Breast epithelium (tissue), 4 donors: ENCODE results near the gene ZIM2. TPM values are rescaled to one million over a fixed set of nuclear protein-coding genes. Genes with fewer than 3 reads are reported as not detected.

ENCODE experiments used
- DNase-seq, 2 donors: peaks; one replicate each; pipeline ENCODE4 v3.0.0-alpha.2; 2019; ENCODE audit warnings: low spot score in 2 of 2
- H3K27ac ChIP-seq, 2 donors: fragments of 200-600 bp; sonication (generic) in 1 of 2; one replicate each; pipeline ENCODE4 v1.5.1; 2016 to 2019; ENCODE audit warnings: mild to moderate bottlenecking in 1 of 2
- H3K27me3 ChIP-seq, 2 donors: fragments of 200-600 bp; sonication (generic) in 1 of 2; one replicate each; pipeline versions ENCODE4 v1.5.1 to v1.6.0; 2017 to 2019; ENCODE audit warnings: control low read depth in 1 of 2, mild to moderate bottlenecking in 1 of 2
- H3K36me3 ChIP-seq: fragments of 200-600 bp; one replicate; pipeline ENCODE4 v1.5.1; 2019
- H3K4me1 ChIP-seq, 2 donors: fragments of 200-600 bp; sonication (generic); one replicate each; pipeline ENCODE4 v1.5.1; 2016 to 2019; ENCODE audit warnings: control low read depth in 1 of 2
- H3K4me3 ChIP-seq, 3 donors: fragments of 200-600 bp; sonication (generic); 1 replicate in 2 of 3; 2 replicates in 1 of 3; pipeline ENCODE4 v1.5.1; 2016 to 2019; ENCODE audit warnings: mild to moderate bottlenecking in 3 of 3, moderate library complexity in 2 of 3
- H3K9me3 ChIP-seq, 2 donors: fragments of 200-600 bp; sonication (generic) in 1 of 2; one replicate each; pipeline ENCODE4 v1.5.1; 2016 to 2019; ENCODE audit warnings: control low read depth in 1 of 2
- POLR2A ChIP-seq: fragments of 450-650 bp; IDR thresholded peaks from one replicate; pipeline ENCODE4 v1.6.1; 2016; ENCODE audit warnings: antibody characterized with exemption, mild to moderate bottlenecking, moderate library complexity
- POLR2AphosphoS5 ChIP-seq, 3 donors: sonication (generic); formaldehyde crosslinking; IDR thresholded peaks; one replicate each; pipeline ENCODE4 v1.6.1; 2017; ENCODE audit warnings: antibody characterized with exemption in 3 of 3
- intact Hi-C: fragments of 100-400 bp; cut with DNase I; formaldehyde crosslinking; loops from one replicate; pipeline ENCODE4 v1.15.1; 2023; ENCODE audit warnings: low total_unique reads
- total RNA-seq, 3 donors: library from RNA; depleted of rRNA; stranded (reverse); fragments of >200 nt; gene quantifications; one replicate each; pipeline ENCODE4 v1.1.0, GENCODE V29; 2016
- TF ChIP-seq, protein P1 (sequence below), 3 donors: fragments of 450-650 bp; IDR thresholded peaks; one replicate each; pipeline ENCODE4 v1.5.1; 2016 to 2017; ENCODE audit warnings: antibody characterized with exemption in 3 of 3, mild to moderate bottlenecking in 3 of 3, moderate library complexity in 3 of 3

Gene ZIM2
- 1 to 10 TPM in 2 of 3 donors, under 1 TPM in 1; 0.48 to 1.6 (median 1.3) TPM for total RNA-seq

DNA sequence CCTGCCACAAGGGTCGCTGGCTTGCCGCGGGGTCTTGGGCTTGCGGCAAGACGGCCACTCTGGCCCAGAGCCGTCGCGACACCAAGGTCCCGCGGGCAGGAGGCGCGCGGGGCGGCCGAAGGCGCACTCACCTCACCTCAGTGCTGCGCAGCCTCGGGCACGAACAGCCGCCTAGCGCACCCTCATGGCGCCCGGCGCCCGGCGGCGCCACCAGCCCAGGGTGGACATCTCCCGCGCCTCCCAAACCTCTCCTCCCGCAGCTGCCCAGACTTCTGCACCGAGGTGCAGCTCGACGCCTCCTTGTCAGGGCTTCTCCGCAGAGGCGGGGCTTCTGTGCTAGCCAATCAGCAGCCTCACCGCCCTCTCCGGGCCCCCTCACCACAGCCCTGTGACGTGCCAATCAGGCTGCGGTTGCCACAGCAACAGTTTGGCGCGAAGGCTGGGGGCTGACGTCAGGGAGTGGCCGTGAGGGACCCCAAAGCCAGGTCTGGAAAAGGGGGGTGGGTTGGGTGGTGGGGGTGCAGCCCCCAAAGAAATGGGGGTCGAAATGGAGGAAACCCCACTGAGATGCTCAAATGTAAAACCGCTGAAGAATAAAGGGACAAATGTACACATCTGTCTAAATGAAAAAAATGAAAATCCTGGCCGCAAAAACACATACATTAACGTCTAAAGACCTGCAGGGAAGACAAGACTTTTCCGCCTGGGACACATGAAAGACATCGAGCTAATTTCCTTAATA, at the start of gene ZIM2, which contains the start of gene PEG3:
Gene ZIM2, minus strand, starts transcription at position 276 of the 742 bp plus-strand sequence. CDS start 16,449 bp downstream, outside the sequence.
Gene PEG3, minus strand, starts transcription at position 276 of the 742 bp plus-strand sequence. CDS start 16,071 bp downstream, outside the sequence.
- DNase-seq = peak; percentile 51 to 61

DNA sequence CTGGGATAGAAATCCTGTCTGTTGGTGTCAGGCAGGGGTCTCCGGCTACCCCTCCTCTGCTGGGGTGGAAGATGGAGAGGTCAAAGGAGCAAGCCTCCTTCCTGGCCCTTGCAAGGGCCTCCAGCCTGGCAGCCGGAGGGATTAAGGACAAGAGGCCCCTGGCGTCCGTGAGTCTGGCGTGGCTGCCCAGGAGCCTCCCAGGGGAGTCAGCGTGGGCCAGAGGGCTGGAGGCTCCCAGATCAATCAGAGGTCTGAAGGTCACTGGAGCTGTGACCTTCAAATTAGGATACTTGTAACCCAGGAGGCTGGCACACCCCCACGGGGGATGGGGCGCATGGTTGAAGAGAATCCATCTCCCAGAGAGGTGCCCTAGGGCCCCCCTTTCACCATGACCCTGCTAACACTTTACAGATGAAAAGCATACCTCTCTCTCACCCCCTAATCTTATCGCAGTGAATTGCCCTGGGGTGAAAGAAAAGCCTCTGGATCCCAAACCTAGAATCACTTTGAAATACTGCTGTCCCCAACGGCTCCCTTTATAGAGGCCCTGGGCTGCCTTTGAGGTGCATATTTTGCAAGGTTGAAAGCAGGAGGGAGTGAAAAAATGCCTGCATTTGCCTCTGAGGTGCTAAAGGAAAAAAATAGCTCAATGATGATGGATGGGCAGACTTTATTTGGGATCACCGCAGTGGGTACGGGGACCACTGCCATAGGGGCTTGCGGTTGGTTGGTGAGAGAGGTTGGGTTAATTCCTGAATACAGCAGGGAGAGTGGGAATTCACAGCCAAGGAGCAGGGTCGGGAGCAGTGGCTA, 44.9 kb upstream of the ZIM2 start:
- no peak overlapping the region for H3K27ac ChIP-seq
- H3K36me3 ChIP-seq = no peaks in the 10 kb centered on the region
- TF ChIP-seq, protein P1, sequence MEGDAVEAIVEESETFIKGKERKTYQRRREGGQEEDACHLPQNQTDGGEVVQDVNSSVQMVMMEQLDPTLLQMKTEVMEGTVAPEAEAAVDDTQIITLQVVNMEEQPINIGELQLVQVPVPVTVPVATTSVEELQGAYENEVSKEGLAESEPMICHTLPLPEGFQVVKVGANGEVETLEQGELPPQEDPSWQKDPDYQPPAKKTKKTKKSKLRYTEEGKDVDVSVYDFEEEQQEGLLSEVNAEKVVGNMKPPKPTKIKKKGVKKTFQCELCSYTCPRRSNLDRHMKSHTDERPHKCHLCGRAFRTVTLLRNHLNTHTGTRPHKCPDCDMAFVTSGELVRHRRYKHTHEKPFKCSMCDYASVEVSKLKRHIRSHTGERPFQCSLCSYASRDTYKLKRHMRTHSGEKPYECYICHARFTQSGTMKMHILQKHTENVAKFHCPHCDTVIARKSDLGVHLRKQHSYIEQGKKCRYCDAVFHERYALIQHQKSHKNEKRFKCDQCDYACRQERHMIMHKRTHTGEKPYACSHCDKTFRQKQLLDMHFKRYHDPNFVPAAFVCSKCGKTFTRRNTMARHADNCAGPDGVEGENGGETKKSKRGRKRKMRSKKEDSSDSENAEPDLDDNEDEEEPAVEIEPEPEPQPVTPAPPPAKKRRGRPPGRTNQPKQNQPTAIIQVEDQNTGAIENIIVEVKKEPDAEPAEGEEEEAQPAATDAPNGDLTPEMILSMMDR (IDR thresholded peaks at IDR 0.05) = no peak
- TF ChIP-seq POLR2AphosphoS5 (IDR thresholded peaks at IDR 0.05) = no peak
- no peak for TF ChIP-seq POLR2A
- peaks cover 0 to 12% of the 10 kb centered on the region in 2 donors for H3K27me3 ChIP-seq
- no peak for DNase-seq
- H3K4me3 ChIP-seq = no peak overlapping the region
- peaks cover 4 to 21% of the 10 kb centered on the region in 2 donors for H3K9me3 ChIP-seq
- intact Hi-C loops = no loop called here
- H3K4me1 ChIP-seq = no peaks in the 10 kb centered on the region

More for the DNA sequence above, at the start of gene ZIM2, which contains the start of gene PEG3:
- intact Hi-C loops = no loop called here
- Histone ChIP-seq H3K4me3 (peak within 1 kb of the TSS; percentile 49 to 75 (median 64)), H3K4me1 (no peaks in the 10 kb centered on the region), H3K27me3 (no peaks in the 10 kb centered on the region), H3K9me3 (peaks cover 0 to 26% of the 10 kb centered on the region in 2 donors), H3K36me3 (no peaks in the 10 kb centered on the region), H3K27ac (peak within 1 kb of the TSS; percentile 80 to 93)
- TF ChIP-seq POLR2AphosphoS5 (IDR thresholded peaks at IDR 0.05) (peak in 1 of 3 donors; percentile 15), POLR2A (no peak)
- TF ChIP-seq, protein P1 (IDR thresholded peaks at IDR 0.05) = no peak

DNA sequence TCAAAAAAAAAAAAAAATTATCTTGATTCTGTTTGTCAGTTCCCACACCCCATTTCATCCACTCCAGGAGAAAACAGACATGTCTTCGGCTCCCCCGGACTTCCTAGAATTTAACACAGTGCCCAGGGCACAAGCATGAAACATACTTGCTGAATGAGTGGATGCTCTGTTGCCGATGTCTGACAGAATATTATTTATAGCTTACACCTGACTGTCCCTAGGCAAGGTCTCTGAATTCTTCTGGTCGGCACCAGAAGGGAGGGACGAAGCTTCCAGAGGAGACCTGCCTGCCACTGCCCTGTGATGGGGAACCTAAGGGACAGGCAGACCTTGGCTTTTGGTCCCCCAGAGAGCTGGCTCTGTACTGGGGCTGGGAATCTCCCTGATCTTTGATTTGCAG, 43.9 kb upstream of the ZIM2 start:
- H3K4me1 ChIP-seq = no peaks in the 10 kb centered on the region
- H3K4me3 ChIP-seq = no peak overlapping the region
- peaks cover 4 to 30% of the 10 kb centered on the region in 2 donors for H3K9me3 ChIP-seq
- no peak for DNase-seq
- TF ChIP-seq POLR2AphosphoS5 (IDR thresholded peaks at IDR 0.05) (no peak), POLR2A (no peak)
- TF ChIP-seq, protein P1 (IDR thresholded peaks at IDR 0.05) = no peak
- H3K27ac ChIP-seq = no peak overlapping the region
- H3K36me3 ChIP-seq = no peaks in the 10 kb centered on the region
- peaks cover 0 to 12% of the 10 kb centered on the region in 2 donors for H3K27me3 ChIP-seq
- intact Hi-C loops = no loop called here

DNA sequence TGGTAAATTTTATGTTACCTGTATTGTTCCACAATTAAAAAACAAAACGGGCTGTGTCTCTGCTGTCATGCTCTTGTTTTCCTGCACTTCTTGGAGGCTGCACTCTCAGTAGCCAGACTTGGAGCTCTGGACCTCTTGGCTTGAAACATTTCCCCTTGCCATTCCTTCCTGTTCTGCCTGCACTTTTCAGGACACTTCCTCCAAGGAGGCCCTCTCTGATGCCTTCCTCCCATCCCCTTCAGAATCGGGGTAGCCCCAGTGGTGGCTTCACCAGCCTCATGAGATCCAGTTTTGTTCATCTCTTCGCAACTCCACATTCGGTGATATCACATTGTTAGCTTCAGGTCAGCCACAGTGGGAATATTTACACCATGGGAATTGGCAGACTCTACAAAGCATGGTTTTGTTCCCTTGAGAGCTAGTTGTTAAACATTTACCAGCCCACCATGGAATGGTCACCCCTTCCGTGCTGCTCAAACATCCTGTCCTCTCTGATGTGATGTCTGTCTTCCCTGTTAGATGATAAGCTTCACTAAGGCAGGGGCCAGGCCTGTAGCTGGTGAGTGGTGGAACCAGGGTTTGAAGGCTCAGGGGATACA, 40.2 kb upstream of the ZIM2 start:
- intact Hi-C loops = no loop called here
- DNase-seq = no peak

More for the DNA sequence above, 40.2 kb upstream of the ZIM2 start:
- no peak overlapping the region for H3K4me3 ChIP-seq
- no peaks in the 10 kb centered on the region for H3K4me1 ChIP-seq
- H3K36me3 ChIP-seq = no peaks in the 10 kb centered on the region
- TF ChIP-seq POLR2A (no peak), POLR2AphosphoS5 (IDR thresholded peaks at IDR 0.05) (no peak)
- TF ChIP-seq, protein P1 (IDR thresholded peaks at IDR 0.05) = no peak
- peaks cover 4 to 23% of the 10 kb centered on the region in 2 donors for H3K9me3 ChIP-seq
- H3K27me3 ChIP-seq = peaks cover 0 to 10% of the 10 kb centered on the region in 2 donors
- no peak overlapping the region for H3K27ac ChIP-seq
